WERI-Rb-1 (cell line): ENCODE measurements around the gene MAP4.

Source experiments
- DNase-seq: peaks from one replicate; pipeline ENCODE4 v3.0.0-alpha.2; 2020
- H3K27ac ChIP-seq: fragments of 250-450 bp; sonication (Bioruptor Pico); 2 replicates; pipeline ENCODE4 v1.5.1; 2020; ENCODE audit warnings: mild to moderate bottlenecking, moderate library complexity
- H3K27me3 ChIP-seq: fragments of 250-450 bp; sonication (Bioruptor Pico); 2 replicates; pipeline ENCODE4 v1.5.1; 2021; ENCODE audit warnings: mild to moderate bottlenecking, low read depth, moderate library complexity; ENCODE audit not compliant: insufficient read depth, severe bottlenecking
- H3K36me3 ChIP-seq: fragments of 250-450 bp; sonication (Bioruptor Pico); 2 replicates; pipeline ENCODE4 v1.5.1; 2020; ENCODE audit warnings: mild to moderate bottlenecking, moderate library complexity
- H3K4me3 ChIP-seq: 2 replicates; pipeline ENCODE4 v1.5.1; 2011; ENCODE audit warnings: low read depth, mild to moderate bottlenecking, control low read depth, low read length
- H3K9me3 ChIP-seq: fragments of 250-450 bp; sonication (Bioruptor Pico); 2 replicates; pipeline ENCODE4 v1.5.1; 2021; ENCODE audit warnings: mild to moderate bottlenecking, moderate library complexity; ENCODE audit not compliant: severe bottlenecking
- TF ChIP-seq, protein P1 (sequence below): IDR thresholded peaks from 2 replicates; pipeline ENCODE4 v1.5.1; 2011; ENCODE audit warnings: low read depth, mild to moderate bottlenecking, control low read depth, inconsistent platforms, low read length

Gene MAP4

GRCh38 chr3:47974974-47975470 lies 41.2 kb downstream of the MAP4 start:
- TF ChIP-seq, protein P1, sequence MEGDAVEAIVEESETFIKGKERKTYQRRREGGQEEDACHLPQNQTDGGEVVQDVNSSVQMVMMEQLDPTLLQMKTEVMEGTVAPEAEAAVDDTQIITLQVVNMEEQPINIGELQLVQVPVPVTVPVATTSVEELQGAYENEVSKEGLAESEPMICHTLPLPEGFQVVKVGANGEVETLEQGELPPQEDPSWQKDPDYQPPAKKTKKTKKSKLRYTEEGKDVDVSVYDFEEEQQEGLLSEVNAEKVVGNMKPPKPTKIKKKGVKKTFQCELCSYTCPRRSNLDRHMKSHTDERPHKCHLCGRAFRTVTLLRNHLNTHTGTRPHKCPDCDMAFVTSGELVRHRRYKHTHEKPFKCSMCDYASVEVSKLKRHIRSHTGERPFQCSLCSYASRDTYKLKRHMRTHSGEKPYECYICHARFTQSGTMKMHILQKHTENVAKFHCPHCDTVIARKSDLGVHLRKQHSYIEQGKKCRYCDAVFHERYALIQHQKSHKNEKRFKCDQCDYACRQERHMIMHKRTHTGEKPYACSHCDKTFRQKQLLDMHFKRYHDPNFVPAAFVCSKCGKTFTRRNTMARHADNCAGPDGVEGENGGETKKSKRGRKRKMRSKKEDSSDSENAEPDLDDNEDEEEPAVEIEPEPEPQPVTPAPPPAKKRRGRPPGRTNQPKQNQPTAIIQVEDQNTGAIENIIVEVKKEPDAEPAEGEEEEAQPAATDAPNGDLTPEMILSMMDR = no peak
- no peaks in the 10 kb centered on the region for H3K27me3 ChIP-seq
- no peak overlapping the region for H3K4me3 ChIP-seq
- H3K36me3 ChIP-seq = no peaks in the 10 kb centered on the region; the same call in 1 of the 2 replicates
- no peak overlapping the region for H3K27ac ChIP-seq
- no peaks in the 10 kb centered on the region for H3K9me3 ChIP-seq
- no peak for DNase-seq

DNA sequence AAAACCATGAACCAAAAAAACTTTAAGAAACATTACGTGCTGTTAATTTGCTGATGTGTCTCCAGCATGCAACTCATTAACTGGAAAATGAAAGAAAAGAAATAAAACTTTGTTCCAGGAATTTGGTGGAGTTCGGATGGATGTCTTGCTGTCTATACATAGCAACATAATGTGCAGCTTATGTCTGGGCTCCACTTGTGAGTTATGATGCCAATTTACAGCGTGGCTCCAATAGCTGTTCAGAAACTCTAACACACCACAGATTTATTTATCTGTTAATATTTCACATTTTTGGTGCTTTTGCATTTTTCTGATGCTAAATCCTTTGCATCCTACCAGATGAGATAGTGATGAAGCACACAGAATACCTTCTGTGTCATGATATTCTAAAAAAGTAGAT lies 45.1 kb downstream of the MAP4 start:
- TF ChIP-seq, protein P1 = no peak
- no peak for DNase-seq
- H3K27me3 ChIP-seq = no peaks in the 10 kb centered on the region
- H3K4me3 ChIP-seq = no peak overlapping the region
- no peaks in the 10 kb centered on the region; the same call in 1 of the 2 replicates for H3K36me3 ChIP-seq
- H3K27ac ChIP-seq = no peak overlapping the region
- H3K9me3 ChIP-seq = no peaks in the 10 kb centered on the region

GRCh38 chr3:47964740-47965139 lies 51.5 kb downstream of the MAP4 start:
- Histone ChIP-seq H3K27me3 (no peaks in the 10 kb centered on the region), H3K9me3 (no peaks in the 10 kb centered on the region), H3K4me3 (no peak overlapping the region), H3K27ac (no peak overlapping the region), H3K36me3 (no peaks in the 10 kb centered on the region)
- TF ChIP-seq, protein P1 = no peak
- DNase-seq = no peak

GRCh38 chr3:47961815-47962606 lies 54.2 kb downstream of the MAP4 start:
- H3K4me3 ChIP-seq = no peak overlapping the region
- H3K27me3 ChIP-seq = no peaks in the 10 kb centered on the region
- H3K9me3 ChIP-seq = no peaks in the 10 kb centered on the region
- no peaks in the 10 kb centered on the region for H3K36me3 ChIP-seq
- H3K27ac ChIP-seq = no peak overlapping the region
- DNase-seq = no peak
- TF ChIP-seq, protein P1 = no peak

DNA sequence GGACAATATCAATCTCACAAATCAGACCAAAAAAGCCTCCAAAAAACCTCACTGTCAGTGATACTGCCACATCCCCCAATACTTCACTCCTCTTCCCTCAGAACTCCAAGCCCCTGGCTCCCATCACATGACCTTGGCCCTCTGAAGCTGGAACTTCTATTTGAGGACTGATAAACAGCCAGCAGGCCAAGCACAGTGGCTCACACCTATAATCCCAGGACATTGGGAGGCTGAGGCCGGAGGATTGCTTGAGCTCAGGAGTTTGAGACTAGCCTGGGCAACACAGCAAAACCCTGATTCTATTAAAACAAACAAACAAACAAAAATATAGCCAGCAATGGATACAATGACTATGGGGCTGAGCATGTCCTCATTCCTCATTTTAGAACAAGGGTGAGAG lies 55.2 kb downstream of the MAP4 start:
- TF ChIP-seq, protein P1 = no peak
- Histone ChIP-seq H3K4me3 (no peak overlapping the region), H3K27me3 (no peaks in the 10 kb centered on the region), H3K9me3 (no peaks in the 10 kb centered on the region), H3K27ac (no peak overlapping the region), H3K36me3 (no peaks in the 10 kb centered on the region)
- DNase-seq = no peak

DNA sequence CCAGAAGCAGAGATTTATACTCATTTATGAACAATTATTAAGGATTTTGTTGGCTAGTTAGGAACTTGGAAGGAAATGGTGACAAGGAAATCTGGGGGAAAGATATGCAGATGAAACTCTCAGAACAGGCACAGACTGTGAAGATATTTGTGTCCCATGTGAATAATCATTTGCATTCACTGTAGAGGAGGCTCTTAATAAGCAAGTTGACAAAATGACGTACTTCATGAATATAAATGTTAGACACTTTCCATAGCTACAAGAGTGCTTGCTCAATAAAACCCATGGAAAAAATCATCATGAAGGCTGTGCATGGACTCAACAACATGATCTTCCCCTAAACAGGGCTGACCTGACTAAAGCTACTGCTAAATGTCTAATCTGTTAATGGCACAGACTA lies 59.7 kb downstream of the MAP4 start:
- TF ChIP-seq, protein P1 = no peak

More for the DNA sequence above, 59.7 kb downstream of the MAP4 start:
- Histone ChIP-seq H3K36me3 (no peaks in the 10 kb centered on the region), H3K4me3 (no peak overlapping the region), H3K27ac (no peak overlapping the region), H3K27me3 (no peaks in the 10 kb centered on the region), H3K9me3 (no peaks in the 10 kb centered on the region)
- no peak for DNase-seq
